Measurements from ENCODE around the gene TFPT. TPM values are rescaled to one million over a fixed set of nuclear protein-coding genes. Genes with fewer than 3 reads are reported as not detected.

Gene TFPT
- total and polyA plus RNA-seq, 4 experiments from 2014 or later, result 17.2 to 31.0 (median 18.3) TPM

Other genes with a start within 250 kb of the TFPT start
- gene MYADM, start 247.8 kb downstream of the TFPT start, total RNA-seq, result 10 to 100 TPM; 42.1 to 45.8 TPM
- gene MYADM, start 247.8 kb downstream of the TFPT start, polyA plus RNA-seq, result 10 to 100 TPM; 38.5 to 67.9 TPM
- not detected for gene PRKCG, start 233.5 kb downstream of the TFPT start, total RNA-seq
- under 1 TPM in 1 of 2 donors, not detected in 1; 0.06 TPM for gene PRKCG, start 233.5 kb downstream of the TFPT start, polyA plus RNA-seq
- not detected for gene CACNG7, start 206.4 kb downstream of the TFPT start, total RNA-seq
- gene CACNG7, start 206.4 kb downstream of the TFPT start, polyA plus RNA-seq, result not detected
- not detected for gene CACNG8, start 152.7 kb downstream of the TFPT start, total RNA-seq
- not detected for gene CACNG8, start 152.7 kb downstream of the TFPT start, polyA plus RNA-seq
- gene CACNG6, start 124.0 kb downstream of the TFPT start, total RNA-seq, result not detected
- gene CACNG6, start 124.0 kb downstream of the TFPT start, polyA plus RNA-seq, result not detected
- gene VSTM1, start 51.8 kb downstream of the TFPT start, total RNA-seq, result not detected
- gene VSTM1, start 51.8 kb downstream of the TFPT start, polyA plus RNA-seq, result not detected
- not detected for gene TARM1, start 34.3 kb downstream of the TFPT start, total RNA-seq
- gene TARM1, start 34.3 kb downstream of the TFPT start, polyA plus RNA-seq, result not detected
- gene OSCAR, start 14.9 kb downstream of the TFPT start, total RNA-seq, result 1 to 10 TPM in 1 of 2 experiments, under 1 TPM in 1; 0.64 to 1.1 TPM
- under 1 TPM in 1 of 2 donors, not detected in 1; 0.23 TPM for gene OSCAR, start 14.9 kb downstream of the TFPT start, polyA plus RNA-seq
- 100 to 1,000 TPM; 135 to 137 TPM for gene NDUFA3, start 12.8 kb downstream of the TFPT start, total RNA-seq
- gene NDUFA3, start 12.8 kb downstream of the TFPT start, polyA plus RNA-seq, result 100 to 1,000 TPM; 374 to 440 TPM
- gene PRPF31, start 97 bp upstream of the TFPT start, total RNA-seq, result 10 to 100 TPM; 77.6 to 80.0 TPM
- 10 to 100 TPM; 73.0 to 79.0 TPM for gene PRPF31, start 97 bp upstream of the TFPT start, polyA plus RNA-seq
- gene CNOT3, start 22.1 kb upstream of the TFPT start, total RNA-seq, result 10 to 100 TPM; 80.0 to 82.3 TPM
- 10 to 100 TPM in 1 of 2 donors, 1 to 10 TPM in 1; 3.3 to 21.0 TPM for gene CNOT3, start 22.1 kb upstream of the TFPT start, polyA plus RNA-seq
- 10 to 100 TPM; 19.6 to 22.7 TPM for gene LENG1, start 44.1 kb upstream of the TFPT start, total RNA-seq
- gene LENG1, start 44.1 kb upstream of the TFPT start, polyA plus RNA-seq, result 10 to 100 TPM in 1 of 2 donors, 1 to 10 TPM in 1; 9.9 to 18.1 TPM
- gene TMC4, start 57.5 kb upstream of the TFPT start, total RNA-seq, result 1 to 10 TPM in 1 of 2 experiments, under 1 TPM in 1; 0.61 to 1.1 TPM
- 1 to 10 TPM in 1 of 2 donors, under 1 TPM in 1; 0.71 to 3.3 TPM for gene TMC4, start 57.5 kb upstream of the TFPT start, polyA plus RNA-seq
- gene MBOAT7, start 73.9 kb upstream of the TFPT start, total RNA-seq, result 10 to 100 TPM; 46.4 to 55.5 TPM
- 10 to 100 TPM; 16.0 to 28.7 TPM for gene MBOAT7, start 73.9 kb upstream of the TFPT start, polyA plus RNA-seq
- 10 to 100 TPM; 23.2 to 25.8 TPM for gene TSEN34, start 75.7 kb upstream of the TFPT start, total RNA-seq
- gene TSEN34, start 75.7 kb upstream of the TFPT start, polyA plus RNA-seq, result 10 to 100 TPM; 20.3 to 39.6 TPM
- gene RPS9, start 85.2 kb upstream of the TFPT start, total RNA-seq, result 1,000 to 10,000 TPM; 1,117 to 1,127 TPM
- gene RPS9, start 85.2 kb upstream of the TFPT start, polyA plus RNA-seq, result 1,000 to 10,000 TPM in 1 of 2 donors, 100 to 1,000 TPM in 1; 924 to 1,042 TPM
- 1 to 10 TPM; 8.8 to 9.1 TPM for gene LILRB3, start 107.3 kb upstream of the TFPT start, total RNA-seq
- 1 to 10 TPM in 1 of 2 donors, under 1 TPM in 1; 0.97 to 5.8 TPM for gene LILRB3, start 107.3 kb upstream of the TFPT start, polyA plus RNA-seq
- 1 to 10 TPM in 1 of 2 experiments, under 1 TPM in 1; 0.73 to 1.2 TPM for gene LILRA6, start 127.1 kb upstream of the TFPT start, total RNA-seq
- 1 to 10 TPM in 1 of 2 donors, not detected in 1; 2.9 TPM for gene LILRA6, start 127.1 kb upstream of the TFPT start, polyA plus RNA-seq
- under 1 TPM; 0.47 to 0.52 TPM for gene LILRB5, start 141.6 kb upstream of the TFPT start, total RNA-seq
- gene LILRB5, start 141.6 kb upstream of the TFPT start, polyA plus RNA-seq, result not detected
- 1 to 10 TPM in 1 of 2 experiments, under 1 TPM in 1; 0.58 to 1.2 TPM for gene LILRB2, start 165.5 kb upstream of the TFPT start, total RNA-seq
- not detected for gene LILRB2, start 165.5 kb upstream of the TFPT start, polyA plus RNA-seq
- under 1 TPM; 0.36 to 0.38 TPM for gene LILRA5, start 197.5 kb upstream of the TFPT start, total RNA-seq
- gene LILRA5, start 197.5 kb upstream of the TFPT start, polyA plus RNA-seq, result not detected
- gene LILRA4, start 223.5 kb upstream of the TFPT start, total RNA-seq, result not detected
- under 1 TPM in 1 of 2 donors, not detected in 1; 0.45 TPM for gene LILRA4, start 223.5 kb upstream of the TFPT start, polyA plus RNA-seq
- 10 to 100 TPM; 57.6 to 59.8 TPM for gene LAIR1, start 249.3 kb upstream of the TFPT start, total RNA-seq
- gene LAIR1, start 249.3 kb upstream of the TFPT start, polyA plus RNA-seq, result 10 to 100 TPM; 23.1 to 60.5 TPM

Data from CD4-positive, alpha-beta memory T cell (primary cell).